Adrenal gland (tissue), 5 donors: ENCODE results near the gene ABCA4.

ENCODE experiments used
- POLR2A ChIP-seq, 2 donors: fragments of 450-650 bp; IDR thresholded peaks; one replicate each; pipeline ENCODE4 v1.6.1; 2017; ENCODE audit warnings: antibody characterized with exemption in 2 of 2, mild to moderate bottlenecking in 2 of 2, moderate library complexity in 1 of 2
- TF ChIP-seq, protein P1 (sequence below), 6 experiments: fragments of 450-650 bp in 4 of 6; fragments of 200-600 bp in 2 of 6; sonication (generic) in 1 of 6; IDR thresholded peaks; 1 replicate in 5 of 6; 2 replicates in 1 of 6; pipeline versions ENCODE4 v1.5.1 to v1.8.0; 2016 to 2021; ENCODE audit warnings: antibody characterized with exemption in 6 of 6, mild to moderate bottlenecking in 2 of 6, moderate library complexity in 1 of 6
- donor health status: DM: no; HTN: no; CAD: no.

- TF ChIP-seq, protein P1, sequence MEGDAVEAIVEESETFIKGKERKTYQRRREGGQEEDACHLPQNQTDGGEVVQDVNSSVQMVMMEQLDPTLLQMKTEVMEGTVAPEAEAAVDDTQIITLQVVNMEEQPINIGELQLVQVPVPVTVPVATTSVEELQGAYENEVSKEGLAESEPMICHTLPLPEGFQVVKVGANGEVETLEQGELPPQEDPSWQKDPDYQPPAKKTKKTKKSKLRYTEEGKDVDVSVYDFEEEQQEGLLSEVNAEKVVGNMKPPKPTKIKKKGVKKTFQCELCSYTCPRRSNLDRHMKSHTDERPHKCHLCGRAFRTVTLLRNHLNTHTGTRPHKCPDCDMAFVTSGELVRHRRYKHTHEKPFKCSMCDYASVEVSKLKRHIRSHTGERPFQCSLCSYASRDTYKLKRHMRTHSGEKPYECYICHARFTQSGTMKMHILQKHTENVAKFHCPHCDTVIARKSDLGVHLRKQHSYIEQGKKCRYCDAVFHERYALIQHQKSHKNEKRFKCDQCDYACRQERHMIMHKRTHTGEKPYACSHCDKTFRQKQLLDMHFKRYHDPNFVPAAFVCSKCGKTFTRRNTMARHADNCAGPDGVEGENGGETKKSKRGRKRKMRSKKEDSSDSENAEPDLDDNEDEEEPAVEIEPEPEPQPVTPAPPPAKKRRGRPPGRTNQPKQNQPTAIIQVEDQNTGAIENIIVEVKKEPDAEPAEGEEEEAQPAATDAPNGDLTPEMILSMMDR (IDR thresholded peaks at IDR 0.05): no peak
- no peak for TF ChIP-seq POLR2A (IDR thresholded peaks at IDR 0.05)
Measured at GRCh38 chr1:93972341-93972740, 148.6 kb downstream of the ABCA4 start.
